Stimulated activated CD4-positive, alpha-beta T cell treated with anti-CD3 and anti-CD28 coated beads, Interleukin-15, amount 100 ng/mL, for 48 hours (primary cell): ENCODE data around the gene CR2.
"Not testable (repeated sequence)": the region's sequence is repeated elsewhere in the genome, so short reads cannot be mapped to it uniquely, and the experiment has no call there.

ENCODE experiments used
- DNase-seq, 2 donors: peaks; one replicate each; pipeline ENCODE4 v3.0.0-alpha.2; 2020; ENCODE audit warnings: low read depth in 2 of 2

Gene CR2

DNA sequence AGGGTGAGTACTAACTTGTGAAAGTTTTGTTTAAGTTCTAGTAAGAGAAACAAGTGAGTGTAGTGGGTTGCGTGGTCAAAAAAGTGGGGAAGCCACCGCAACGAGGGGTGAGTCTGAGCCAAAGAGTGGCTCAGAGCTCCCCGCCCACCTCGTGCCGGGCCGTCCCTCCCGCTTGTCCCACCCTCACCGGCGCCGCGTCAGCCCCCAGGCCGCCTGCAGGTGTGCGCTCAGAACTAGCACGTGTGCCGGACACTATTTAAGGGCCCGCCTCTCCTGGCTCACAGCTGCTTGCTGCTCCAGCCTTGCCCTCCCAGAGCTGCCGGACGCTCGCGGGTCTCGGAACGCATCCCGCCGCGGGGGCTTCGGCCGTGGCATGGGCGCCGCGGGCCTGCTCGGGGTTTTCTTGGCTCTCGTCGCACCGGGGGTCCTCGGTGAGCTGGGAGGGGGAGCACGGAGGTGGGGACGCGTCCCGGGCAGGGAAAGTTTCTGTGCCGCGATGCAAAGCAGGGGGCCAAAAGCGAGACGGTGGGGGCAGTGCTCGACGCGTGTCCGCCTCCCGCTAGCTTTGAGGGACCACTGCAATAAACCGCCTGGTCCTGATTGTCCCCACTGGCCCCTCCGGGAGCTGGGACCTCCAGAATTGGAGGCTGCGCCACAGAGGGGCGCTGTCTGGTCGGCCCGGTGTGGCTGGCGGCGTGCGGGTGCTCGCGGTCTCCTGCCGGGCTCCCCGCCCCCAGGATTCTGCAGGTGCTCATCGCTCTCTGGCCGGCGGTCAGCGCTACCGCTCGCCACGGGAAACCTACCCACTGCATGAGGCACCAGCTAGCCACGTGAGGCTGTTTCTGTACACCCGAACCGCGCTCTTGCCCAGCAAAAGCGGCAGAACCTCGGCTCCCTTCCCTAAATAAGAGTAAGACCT lies at the start of gene CR2:
CR2 (plus strand) TSS at position 283 of the 919 bp plus-strand sequence; CDS start at position 374, 91 bp downstream.
- peak; percentile 36 to 55 for DNase-seq

DNA sequence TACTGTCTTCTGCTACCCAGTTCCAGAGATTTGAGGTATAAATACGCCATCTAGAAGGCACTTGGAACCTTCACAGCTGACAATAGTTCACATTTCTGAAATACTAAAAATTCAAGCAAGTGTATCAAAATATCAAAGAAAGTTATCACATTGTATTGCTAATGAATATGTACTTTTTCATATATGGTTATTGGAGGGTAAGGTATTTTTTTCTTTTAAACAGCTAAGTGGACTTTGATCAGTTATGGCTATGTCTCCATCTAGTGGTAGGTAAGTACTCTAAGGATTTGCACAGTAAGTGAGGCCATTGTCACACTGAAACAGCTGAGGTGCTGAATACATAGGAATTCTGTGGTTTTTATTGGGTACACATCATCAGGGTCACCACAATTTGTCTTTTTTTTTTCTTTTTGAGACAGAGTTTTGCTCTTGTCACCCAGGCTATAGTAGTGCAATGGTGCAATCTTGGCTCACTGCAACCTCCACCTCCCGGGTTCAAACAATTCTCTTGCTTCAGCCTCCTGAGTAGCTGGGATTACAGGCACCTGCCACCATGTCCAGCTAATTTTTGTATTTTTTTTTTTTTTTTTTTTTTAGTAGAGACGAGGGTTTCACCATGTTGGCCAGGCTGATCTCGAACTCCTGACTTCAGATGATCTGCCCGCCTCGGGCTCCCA lies 49.1 kb upstream of the CR2 start:
- DNase-seq: no peak

DNA sequence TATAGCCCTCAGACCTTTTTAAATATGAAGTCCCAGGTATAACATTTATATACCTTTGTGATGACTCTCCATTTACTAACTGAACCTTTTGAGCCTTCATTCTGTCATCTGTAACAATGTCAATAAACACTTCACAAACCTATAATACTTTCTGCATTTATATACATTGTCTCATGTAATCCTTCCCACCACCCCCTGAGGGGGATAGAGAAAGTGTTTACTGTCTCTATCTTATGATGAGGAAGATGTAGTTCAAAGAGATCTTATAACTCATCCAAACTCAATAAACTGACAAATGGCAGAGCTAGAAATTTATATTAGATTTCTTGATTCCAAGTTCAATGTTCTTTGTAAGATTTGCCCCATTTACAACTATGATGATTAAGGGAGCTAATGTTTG lies 48.3 kb upstream of the CR2 start:
- DNase-seq: no peak

DNA sequence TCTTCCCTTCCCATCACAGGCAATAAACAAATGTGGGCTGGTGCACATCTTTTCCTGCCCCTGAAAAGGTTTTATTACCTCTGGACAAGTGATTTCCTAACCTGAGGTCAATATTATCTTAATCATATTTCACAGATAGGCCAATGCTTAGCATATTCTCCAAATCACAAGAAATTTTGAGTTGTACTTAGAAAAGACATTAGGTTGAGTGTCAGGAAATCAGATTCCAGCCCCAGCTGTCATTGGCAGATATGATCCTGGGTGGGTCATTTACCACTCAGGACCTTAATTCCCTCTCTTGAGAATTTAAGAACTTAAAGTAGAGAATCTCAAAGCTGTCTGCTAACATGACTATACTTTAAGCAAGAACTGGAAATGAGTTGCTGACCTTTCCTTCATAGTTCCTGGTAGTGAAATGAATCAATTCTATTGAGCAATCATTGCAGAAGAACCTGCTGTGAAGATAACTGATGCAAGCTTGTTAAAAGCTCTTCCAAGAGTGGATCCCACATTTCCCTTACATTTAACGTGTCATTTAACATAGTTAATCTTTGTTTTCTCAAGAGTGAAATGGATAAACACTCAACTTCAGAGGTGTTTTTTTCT lies 46.4 kb upstream of the CR2 start:
- no peak for DNase-seq

DNA sequence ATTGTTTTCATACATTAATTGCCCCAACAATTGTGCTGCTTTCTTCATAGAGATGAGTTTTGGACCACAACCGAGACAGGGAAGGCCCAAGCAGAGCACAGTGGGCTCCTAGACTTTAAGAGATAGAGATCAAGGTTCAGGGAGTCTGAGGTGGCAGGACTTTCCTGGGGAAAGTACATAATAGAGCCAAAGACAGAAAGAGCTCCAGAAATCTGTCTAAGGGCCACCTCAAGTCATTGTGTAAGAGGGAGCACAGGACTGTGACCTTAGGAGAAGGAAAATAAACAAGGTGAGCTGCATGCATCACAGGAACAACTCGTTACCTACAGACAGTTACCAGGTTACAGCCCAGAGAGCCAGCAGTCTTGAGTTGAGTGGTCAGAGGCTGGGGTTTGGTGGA lies 41.3 kb upstream of the CR2 start:
- DNase-seq: no peak

DNA sequence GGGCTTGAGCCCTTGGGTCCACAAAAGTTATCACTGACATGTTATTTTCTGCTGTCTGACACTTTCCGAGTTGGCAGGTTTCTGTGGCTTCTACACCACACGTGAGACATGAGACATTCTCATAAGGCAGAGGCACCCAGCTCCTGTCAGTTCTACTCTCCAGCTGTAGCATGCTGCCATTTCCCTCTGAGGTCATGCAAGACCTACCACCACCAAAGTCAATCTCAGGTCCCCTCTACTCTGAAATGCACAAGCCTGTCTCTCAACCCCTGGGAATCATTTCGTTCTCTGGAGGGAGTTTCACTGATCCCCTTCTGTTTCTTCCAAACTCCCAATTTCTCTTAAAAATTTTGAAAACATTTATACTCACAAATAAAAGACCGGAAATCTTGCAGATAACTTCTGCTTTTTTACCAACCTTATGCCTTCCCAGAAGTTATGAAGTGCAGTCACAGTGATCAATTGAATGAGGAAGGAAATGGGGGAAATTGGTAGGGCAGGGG lies 39.5 kb upstream of the CR2 start:
- peak; percentile 22 to 34 for DNase-seq

DNA sequence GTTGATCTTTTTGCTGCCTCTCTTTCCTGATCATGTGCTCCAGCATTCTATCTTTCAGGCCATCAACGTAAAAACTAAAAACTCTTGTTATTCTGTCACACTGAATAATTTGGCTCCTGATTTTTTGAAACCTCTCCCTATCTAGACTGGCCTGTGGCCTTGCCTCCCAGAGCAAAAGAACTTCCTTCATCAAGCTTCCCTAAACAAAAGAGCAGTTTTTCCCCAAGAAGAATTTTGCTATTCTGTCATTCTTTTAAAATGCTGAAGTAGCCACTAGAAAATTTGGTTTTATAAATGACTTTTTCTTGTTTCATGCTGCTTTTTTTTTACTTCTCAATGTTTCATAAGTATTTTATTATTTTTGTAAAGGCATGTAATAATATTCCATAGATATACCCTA lies 37.1 kb upstream of the CR2 start:
- DNase-seq: no peak

DNA sequence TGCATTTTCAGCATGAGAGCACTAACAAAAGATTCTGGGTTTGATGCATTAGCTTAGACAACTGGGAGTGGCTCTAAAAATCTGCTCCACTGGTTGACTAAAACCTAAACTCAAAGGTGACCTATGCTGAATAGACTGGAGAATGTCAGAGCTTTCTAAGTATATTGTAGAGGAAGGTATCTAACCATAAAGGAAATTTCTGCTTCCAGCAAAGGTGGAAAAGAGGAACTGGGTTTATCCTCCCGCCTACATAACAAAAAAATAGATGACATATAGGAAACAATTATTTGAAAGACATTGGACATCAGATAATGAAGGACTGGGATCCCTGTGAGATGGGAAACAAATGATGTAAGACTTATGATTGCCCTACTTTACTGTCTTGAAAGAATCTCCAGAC lies 35.8 kb upstream of the CR2 start:
- DNase-seq: no peak

DNA sequence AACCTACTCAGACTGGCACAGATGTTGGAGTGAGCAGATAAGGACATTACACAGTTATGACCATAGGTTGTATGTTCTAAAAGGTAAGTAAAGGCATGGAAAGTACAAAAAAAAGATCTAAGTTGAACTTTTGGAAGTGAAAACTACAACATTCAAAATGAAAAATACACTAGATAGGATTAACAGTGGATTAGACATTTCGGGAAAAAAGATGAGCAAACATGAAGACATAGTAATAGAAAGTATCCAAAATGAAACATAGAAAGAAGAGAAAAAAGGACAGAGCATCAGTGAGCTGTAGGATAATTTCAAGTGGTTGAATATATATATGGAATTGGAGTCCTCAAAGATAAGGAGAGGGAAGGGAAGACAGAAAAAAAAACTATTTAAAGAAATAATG lies 34.0 kb upstream of the CR2 start:
- no peak for DNase-seq

DNA sequence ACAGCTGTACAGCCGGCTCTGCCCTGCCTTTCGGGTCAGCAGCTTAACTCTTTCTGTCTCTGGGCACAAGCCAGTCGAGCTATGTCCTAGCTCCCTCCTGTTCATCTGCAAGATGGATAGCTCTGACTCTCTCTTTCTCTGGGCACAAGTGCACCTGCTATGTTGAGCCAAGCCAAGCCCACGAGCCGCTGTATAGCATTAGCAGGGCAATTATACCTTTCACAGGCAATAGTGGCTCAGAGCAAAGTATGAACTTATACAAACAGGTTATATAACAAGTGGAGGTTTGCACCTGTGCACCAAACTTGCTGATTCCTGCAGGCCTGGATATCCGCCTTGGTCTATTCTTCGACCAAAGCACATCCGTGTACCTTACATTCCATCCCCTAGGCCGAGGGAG lies 33.0 kb upstream of the CR2 start:
- DNase-seq: no peak

DNA sequence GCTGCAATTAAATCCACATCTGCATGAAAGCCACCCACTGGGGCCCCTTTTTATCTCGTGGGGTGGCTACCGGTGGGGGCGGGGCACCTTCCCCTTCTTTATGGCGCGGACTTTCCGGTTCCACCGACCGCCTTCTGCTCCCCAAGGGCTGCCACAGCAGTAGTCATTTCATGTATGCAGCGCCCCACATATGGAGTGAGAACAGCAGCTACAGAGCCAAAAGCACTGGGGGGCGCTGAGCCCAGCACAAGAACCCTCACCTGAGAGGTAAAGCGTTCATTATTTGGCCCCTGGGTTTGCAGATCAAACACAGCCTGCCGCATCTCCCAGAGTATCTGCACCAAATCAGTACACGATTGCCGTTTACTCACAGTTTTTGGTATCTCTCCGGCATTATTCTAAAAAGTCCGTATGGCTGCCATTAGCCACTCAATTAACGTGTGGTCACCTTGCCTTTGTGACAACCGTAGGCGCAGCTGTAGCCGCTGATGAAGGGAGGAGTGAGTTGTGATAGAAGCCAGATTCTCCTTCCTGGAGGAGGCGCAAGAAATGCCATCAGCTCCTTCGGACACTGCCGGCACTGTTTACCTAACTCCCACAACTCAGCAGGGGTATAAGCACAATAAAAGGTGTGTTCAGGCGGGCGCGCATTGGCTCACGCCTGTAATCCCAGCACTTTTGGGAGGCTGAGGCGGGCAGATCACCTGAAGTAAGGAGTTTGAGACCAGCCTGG lies 30.4 kb upstream of the CR2 start:
- no peak for DNase-seq

DNA sequence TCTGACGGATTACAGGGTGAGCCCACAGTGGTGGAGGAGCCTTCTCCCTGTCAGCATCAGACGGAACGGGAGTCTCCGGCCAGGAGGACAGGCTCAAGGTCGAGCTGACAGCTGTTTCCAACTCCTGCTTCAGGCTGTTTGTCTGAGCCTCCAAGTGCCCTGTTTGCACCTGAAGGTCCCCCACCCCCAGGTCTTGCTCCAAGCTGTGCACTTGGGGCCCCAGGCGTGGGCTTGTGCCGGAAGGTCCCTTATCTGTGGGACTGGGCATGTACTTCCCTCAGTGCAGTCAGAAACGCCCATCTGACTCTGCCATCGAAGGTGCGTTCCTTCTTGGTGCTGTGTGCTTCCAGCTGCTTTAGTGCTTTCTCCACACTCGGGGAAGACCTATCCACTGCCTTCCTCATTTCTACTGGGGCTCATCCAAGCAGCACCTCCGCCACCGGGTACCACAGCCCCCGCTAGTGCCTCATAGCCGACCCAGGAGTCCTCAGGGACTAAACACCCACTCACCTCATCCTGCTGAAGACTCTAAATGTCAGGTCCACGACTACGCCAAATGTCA lies 29.5 kb upstream of the CR2 start:
- no peak for DNase-seq

DNA sequence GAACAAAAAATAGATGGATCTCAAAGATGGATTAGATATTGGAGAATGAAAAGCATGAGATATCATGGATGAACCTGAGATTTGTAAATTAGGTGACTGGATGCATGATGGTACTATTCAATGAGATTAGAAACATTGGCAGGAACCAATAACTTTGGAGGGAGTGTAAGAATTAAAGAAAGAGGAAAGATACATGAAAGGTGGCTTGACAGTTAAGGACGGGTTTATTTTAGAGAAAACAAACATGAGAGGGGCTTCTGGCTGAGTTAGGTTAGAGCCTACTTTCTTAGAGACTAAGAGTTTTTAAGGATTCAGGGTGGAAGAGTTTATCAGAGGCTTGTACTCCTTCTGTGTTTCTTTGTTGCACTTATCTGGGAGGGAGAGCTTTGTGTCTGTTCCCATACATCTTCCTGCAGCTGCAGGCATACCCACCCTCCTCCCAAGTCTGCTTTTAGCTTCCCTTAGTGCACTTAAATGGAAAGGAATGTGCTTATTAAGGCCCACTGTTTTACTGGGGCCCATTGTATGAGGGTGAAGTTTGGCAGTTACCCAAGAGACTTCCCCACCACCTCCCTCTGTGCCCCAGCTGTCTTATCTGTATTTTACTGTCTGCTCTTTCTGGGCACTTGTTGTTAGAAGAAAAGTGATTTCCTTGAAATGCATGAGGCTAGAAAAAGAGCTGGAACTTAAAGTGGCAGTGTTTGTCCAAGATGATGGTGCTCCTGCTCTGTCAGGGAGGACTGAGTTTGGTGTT lies 26.1 kb upstream of the CR2 start:
- no peak for DNase-seq

DNA sequence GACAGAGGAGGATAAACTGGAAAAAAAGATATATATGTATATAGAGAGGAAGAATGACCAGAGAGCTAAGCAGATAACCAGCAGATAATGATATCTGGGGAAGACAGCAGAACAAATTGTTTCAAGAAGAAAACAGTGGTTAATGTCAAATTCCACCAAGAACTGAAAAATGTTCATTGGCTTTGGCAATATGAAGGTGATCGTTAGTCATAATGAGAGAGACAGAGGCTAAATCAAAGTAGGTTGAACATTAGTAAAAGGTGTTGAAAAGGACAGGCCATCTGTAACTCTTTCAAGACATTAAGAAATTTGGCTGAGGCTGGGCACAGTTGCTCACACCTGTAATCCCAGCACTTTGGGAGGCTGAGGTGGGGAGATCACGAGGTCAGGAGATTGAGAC lies 25.3 kb upstream of the CR2 start:
- DNase-seq: no peak

DNA sequence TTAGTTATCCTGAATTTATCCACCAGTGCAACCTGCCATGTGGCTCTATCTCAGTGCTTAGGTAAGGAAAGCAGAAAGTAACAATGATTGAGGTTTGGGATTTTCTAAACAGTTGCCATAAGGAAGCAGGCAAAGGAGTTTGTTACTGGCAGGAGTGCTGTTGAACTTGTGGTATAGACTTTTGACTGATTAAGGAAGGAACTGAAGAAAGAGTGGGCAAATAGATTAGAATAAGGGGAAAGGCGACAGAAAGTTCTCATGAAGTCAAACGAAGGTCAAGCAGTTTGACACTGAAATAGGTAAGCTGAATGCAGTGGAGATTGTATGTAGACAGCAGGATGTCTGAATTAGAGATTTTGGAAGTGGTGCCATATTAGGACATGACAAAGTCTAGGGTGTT lies 24.2 kb upstream of the CR2 start:
- DNase-seq: no peak

DNA sequence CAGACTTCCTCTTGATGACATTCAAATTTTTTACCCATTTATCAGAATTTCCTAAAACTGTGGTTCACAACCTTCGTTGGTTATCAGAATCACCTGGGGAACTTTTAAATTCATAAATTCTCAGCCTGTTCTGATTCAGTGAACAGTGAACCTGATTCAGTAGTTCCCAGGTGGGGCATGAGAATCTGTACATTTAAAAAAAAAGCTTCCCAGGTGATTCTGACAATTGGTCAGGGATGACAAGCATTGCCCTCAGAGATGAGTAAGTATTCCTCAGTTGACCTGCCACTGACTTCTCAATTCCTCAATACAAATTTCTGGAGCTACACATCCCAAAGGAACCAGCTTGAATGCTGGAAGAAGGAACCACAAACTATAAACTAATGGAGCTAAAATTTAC lies 23.5 kb upstream of the CR2 start:
- no peak for DNase-seq

DNA sequence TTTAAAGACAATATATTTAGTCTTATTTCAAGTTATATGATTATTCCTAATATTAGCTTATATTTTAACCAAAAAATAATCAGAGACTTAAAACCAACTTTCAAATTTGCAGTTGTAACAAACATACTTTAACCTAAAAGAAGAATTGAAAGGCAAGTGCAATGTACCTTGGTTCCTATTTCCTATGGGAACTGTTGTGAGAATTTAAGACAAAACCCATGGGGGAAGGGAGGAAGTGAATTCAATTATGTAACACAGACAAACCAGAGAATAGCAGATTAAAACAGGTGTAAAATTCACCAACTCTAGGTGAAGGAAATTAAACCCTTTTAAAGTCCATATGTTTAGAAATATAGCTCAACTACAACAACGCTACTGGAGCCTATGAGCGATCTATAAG lies 22.6 kb upstream of the CR2 start:
- DNase-seq: no peak

DNA sequence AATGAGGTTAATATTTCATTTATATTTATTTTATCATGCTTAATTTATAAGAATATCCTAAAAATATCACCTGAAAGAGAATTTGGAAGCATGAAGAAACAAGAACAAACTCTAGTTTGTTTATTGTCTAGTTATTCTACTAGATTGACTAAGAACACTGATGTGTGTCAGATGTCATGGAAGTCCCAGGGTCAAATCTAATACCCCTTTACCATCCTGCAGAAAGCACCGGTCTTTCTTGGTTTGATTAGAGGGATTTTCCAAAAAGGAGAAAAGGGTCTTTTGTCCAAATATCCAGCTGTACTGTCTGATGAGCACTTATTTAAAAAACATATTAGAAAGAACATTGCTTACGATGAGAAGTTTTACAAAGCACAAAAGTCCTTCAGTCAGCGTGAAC lies 20.7 kb upstream of the CR2 start:
- no peak for DNase-seq

DNA sequence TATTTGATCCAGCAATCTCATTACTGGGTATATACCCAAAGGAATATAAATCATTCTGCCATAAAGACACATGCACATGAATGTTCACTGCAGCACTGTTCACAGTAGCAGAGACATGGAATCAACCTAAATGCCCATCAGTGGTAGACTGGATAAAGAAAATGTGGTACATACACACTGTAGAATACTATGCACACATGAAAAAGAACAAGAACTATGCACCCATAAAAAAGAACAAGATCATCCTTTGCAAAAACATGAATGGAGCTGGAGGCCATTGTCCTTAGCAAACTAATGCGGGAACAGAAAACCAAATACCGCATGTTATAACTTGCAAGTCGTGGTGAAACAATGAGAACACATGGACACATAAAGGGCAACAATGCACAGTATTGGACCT lies 17.4 kb upstream of the CR2 start:
- not testable (repeated sequence) for DNase-seq

DNA sequence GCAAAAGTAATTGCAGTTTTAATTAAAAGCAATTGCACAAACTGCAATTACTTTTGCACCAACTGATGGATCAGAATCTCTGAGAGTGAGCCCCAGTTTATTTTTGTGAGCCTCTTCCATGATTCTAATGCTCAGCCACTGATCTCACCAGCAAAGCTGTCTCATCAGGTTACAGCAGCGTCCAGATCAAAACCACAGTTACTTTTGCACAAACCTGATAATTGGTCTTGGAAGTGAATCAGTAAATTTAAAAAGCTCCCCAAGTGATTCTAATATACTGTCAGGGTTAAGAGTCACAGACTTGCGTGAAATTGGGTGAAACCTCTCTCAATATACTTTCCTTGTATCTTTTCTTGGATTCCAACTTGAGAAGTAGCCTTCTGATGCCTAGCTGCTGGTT lies 13.5 kb upstream of the CR2 start:
- DNase-seq: no peak
